HG03196 (cell line): Measurements from ENCODE around the gene MPRIP.
"Not testable (repeated sequence)": the region's sequence is repeated elsewhere in the genome, so short reads cannot be mapped to it uniquely, and the experiment has no call there.

Experiments used
- ATAC-seq: cut with Tn5 transposase; IDR thresholded peaks from one replicate; pipeline ENCODE4 v1.9.1; 2021; ENCODE audit not compliant: unreplicated experiment

MPRIP gene

GRCh38 chr17:17144916-17145665, 102.8 kb downstream of the MPRIP start:
- ATAC-seq: no peak

DNA sequence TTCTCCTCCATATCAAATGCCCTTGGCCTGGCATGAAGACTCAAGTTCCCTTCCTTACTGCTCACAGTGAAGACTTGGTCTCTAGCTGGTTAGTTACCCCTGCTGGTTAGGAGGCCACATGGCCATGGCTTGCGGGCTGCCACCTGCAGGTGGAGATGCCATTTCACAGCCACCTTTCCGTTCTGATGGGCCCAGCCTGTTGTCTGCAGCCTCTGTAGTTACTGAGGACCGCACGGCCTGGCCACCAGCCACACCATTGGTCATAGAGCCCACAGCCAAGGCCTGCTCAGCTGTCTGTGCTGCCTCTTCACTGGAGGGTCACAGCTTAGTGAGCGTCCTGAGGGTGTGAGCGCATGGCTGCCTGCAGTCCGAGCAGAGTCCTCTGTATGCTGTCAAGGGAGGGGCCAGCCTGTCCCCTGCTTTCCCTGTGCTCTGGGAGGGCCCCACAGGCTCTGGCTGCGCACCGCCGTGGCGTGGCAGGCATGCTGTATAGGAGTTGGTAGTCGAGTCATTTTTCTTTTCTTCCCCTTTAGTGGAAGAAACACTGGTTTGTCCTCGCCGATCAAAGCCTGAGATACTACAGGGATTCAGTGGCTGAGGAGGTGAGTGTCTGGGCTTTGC, 104.6 kb downstream of the MPRIP start:
- no peak for ATAC-seq

- ATAC-seq: no peak
These were observed 105.6 kb downstream of the MPRIP start for GRCh38 chr17:17147821-17148220.

- ATAC-seq: no peak
These were observed 107.5 kb downstream of the MPRIP start for GRCh38 chr17:17149520-17150447.

DNA sequence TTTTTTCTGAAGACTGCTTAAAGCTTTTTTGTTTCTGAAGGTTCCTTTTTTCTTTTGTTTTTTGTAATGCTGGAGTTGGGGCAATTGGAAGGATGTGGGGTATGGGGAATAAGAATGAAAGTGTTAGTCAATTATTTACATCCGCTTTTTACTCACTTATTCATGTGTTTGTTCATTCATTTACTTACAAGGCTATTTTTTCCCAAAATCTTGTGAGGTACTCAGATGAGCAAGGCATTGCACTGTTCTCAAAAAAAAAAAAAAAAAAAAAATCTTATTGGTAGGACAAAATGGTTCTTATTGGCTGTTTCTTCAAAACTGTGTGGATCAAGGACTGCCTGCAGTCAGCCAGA, 108.2 kb downstream of the MPRIP start:
- ATAC-seq: no peak

- ATAC-seq: no peak
These were observed 108.8 kb downstream of the MPRIP start for GRCh38 chr17:17151055-17151454.

DNA sequence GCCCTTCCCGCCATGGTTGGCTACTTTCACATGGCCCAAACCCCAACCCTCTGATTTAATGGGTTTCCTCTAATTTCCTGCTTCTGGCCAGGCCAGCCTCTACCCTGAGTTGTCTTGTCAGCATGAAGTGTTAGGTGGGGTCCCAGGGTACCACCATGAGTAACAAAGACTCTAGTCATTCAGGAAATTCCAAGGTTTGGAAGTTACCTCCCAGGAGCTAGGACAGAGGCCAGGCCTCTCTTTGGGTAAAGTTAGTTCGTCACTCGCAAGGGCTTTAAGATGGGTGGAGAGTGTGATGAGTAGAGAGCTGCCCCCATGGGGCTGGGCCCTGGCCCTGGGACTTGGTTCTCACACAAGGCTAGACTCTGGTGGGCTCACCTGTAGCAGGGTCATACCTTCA, 109.3 kb downstream of the MPRIP start:
- ATAC-seq: no peak

GRCh38 chr17:17151962-17152361, 109.7 kb downstream of the MPRIP start:
- ATAC-seq: no peak

- no peak for ATAC-seq
These were observed 110.1 kb downstream of the MPRIP start for GRCh38 chr17:17152385-17152784.

- ATAC-seq: no peak
These were observed 110.8 kb downstream of the MPRIP start for GRCh38 chr17:17153071-17153470.

GRCh38 chr17:17153709-17154108, 111.5 kb downstream of the MPRIP start:
- ATAC-seq: no peak

DNA sequence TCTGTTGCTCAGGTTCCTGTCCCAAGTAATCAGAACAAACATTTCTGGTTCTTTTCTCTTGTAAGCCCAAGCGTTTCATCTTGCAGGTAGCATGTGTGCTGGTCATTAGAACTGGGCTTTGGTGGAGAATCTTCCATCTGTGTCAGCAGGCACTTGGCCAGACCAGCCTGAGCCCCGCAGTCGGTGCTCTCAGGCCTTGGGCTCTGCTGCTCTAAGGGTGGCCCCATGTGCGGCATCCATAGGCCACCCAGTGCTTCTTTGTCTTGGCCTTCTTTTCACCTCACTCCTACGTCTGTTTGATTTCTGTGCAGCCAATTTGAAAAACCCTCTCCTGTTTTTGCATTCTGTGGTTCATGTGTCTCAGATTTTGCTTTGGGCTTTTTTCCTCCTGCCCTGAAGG, 112.3 kb downstream of the MPRIP start:
- no peak for ATAC-seq

DNA sequence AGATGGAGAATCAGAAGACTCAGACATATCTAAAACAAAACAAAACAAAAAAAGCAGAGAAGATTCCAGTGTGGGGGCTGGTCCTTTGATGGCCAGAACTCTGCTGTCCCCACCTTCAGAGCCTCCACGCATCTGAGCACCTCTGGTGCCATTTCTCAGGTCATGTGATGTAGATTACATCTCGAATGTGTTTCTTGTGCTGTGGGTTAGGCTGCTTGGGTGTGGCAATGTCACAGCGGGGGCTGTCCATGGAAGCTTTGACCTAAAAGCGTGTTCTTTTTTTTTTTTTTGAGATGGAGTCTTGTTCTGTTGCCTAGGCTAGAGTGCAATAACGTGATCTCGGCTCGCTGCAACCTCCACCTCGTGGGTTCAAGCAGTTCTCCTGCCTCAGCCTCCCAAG, 112.7 kb downstream of the MPRIP start:
- ATAC-seq: no peak

DNA sequence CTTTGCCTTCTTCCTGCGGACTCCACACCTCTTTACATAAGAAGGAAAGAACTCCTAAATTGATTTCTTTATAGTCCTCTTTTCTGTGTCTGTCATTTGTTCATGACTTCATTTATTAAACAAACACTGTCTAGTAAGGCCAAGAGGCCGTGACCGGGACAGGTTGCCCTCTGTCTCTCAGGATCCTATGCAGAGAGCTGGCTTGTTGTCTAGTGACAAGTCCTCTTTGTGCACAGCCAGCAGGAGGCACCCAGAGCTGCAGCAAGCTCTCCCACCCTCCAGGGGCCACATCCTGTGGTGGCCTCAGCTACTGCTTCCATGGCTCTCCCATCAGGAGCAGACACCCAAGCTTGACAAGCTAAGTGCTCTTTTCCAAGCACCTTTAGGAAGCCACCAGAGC, 113.3 kb downstream of the MPRIP start:
- no peak for ATAC-seq

DNA sequence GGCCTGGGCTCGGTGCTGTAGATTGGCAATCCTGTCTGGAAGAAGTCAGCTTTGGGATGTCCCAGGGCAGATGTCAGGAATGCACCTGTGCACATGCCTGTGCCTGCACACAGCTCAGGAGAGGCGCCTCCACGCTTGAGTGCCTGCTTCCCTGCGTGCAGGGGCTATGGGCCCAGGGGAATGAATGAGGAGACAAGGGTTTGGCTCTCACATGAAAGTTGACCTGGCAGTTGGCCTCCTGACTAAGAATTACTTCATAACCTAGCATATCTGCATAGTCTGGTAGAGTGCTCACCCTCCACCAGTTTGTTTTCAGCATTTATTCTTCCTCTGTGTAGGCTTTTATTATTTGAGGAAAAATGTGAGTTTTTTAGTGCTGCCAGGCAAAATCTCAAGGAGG, 113.8 kb downstream of the MPRIP start:
- no peak for ATAC-seq

DNA sequence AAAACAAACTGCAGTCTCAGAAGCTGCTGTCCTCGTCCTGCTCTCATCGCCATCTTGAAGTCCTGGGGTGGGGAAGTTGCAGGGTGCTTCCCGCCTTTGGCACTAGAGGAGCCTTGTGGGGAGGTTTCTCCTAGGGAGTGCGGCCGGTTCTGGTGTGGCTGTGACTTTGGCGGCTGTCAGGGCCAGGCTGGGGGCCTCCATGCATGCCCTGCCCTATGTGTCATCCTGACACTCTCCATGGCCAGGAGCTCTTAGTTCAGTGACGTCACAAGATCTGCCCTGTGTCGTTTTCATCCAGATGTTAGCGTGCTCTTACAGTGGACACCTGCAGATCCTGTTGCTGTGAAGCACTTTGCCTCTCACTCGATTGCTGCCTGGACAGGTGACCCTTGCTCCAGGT, 114.3 kb downstream of the MPRIP start:
- no peak for ATAC-seq

DNA sequence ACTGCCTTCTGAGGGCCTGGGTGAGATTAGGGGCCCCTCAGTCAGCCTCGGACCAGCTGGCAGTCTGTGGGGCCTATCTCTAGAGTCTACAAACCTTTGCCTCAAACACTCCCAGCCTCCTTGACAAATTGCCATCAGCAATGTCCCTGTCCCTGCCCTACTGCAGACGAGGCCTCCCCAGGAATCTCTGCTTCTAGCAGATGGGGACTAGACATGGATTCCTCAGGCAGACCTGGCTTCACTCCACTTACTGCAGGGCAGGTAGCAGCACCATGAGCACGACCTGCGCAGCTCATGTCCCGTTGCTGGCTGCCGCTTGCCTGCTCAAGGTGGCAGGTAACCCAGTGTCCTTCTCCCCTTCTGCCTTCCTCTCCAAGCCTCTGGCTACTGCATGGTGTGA, 114.8 kb downstream of the MPRIP start:
- no peak for ATAC-seq

DNA sequence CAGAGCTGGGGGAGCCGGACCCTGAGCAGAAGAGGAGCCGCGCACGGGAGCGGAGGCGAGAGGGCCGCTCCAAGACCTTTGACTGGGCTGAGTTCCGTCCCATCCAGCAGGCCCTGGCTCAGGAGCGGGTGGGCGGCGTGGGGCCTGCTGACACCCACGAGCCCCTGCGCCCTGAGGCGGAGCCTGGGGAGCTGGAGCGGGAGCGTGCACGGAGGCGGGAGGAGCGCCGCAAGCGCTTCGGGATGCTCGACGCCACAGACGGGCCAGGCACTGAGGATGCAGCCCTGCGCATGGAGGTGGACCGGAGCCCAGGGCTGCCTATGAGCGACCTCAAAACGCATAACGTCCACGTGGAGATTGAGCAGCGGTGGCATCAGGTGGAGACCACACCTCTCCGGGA, 116.2 kb downstream of the MPRIP start:
- ATAC-seq: not testable (repeated sequence)

- ATAC-seq: no peak
These were observed 117.3 kb downstream of the MPRIP start for GRCh38 chr17:17159571-17159970.

- ATAC-seq: no peak
These were observed 118.9 kb downstream of the MPRIP start for GRCh38 chr17:17161121-17161520.

DNA sequence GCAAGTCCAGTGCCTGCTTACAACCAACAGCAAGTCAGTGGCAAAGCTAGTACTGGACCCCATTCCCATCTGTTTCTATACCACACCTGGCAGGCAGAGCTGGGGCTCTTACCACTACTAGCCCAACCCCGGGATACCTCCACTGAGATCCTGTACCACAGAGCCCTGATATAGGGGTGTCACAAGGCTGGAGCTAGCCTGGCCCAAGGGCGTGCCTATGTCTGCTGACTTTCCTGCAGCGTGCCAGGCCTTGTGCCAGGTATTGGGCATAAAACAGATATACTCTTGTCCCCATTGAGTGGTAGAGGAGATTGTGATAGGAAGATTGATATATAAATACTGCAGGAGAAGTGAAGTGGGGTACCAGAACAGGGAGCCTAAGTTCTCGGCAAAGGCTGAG, 119.5 kb downstream of the MPRIP start:
- ATAC-seq: no peak

- ATAC-seq: no peak
These were observed 121.9 kb downstream of the MPRIP start for GRCh38 chr17:17164156-17164555.
